Stimulated activated naive CD4-positive, alpha-beta T cell treated with Interleukin-2 at 50 U/mL for 16 hours (primary cell): ENCODE measurements around the gene TEAD1.

Source experiments
- DNase-seq: peaks from one replicate; lab custom pipeline; 2025; lab: John Stamatoyannopoulos, UW

Gene TEAD1

GRCh38 chr11:12673924-12674570, at the start of gene TEAD1:
TEAD1 (plus strand) TSS chr11:12674421.
- DNase-seq = peak; percentile 80

DNA sequence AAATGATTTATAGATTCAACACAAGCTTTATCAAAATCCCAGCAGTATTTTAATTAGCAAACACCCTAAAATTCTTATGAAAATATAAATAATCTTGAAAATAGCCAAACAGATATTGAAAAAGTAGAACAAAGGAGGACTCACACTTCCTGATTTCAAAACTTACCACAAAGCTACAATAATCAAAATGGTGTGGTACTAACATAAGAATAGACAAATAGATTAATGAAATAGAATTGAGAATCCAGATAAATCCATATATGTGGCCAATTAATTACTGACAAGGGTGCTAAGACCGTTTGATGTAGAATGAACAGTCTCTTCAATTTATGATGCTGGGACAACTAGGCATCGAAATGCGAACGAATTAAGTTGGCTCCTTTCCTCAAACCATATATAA, 49.6 kb upstream of the TEAD1 start:
- no peak for DNase-seq

DNA sequence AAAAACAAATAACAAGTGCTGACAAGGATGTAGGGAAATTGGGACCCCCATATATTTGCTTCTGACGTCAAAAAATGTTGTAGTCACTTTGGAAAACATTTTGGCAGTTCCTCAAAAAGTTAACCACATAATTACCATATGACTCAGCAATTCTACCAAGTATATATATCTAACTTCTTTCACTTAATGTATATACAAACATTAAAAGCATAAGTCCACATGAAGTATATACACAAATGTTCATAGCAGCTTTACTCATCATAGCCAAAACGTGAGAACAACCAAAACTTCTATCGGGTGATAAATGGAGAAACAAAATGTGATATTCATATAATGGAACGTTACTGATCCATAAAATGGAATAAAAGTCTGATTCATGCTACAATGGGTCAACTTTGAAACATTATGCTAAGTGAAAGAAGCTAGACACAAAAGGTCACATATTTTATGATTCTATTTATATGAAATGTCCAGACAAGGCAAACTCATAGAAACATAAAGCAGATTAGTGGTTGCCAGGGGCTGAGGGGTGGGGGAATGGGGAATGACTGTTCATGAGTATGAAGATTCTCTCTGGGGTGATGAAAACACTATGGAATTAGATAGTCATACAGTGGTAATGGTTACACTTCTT, 48.7 kb upstream of the TEAD1 start:
- DNase-seq = no peak

GRCh38 chr11:12626616-12627015, 47.6 kb upstream of the TEAD1 start:
- no peak for DNase-seq

GRCh38 chr11:12628314-12628713, 45.9 kb upstream of the TEAD1 start:
- no peak for DNase-seq

GRCh38 chr11:12629601-12630313, 44.5 kb upstream of the TEAD1 start:
- no peak for DNase-seq

- no peak for DNase-seq
Observed at GRCh38 chr11:12631651-12632050, 42.6 kb upstream of the TEAD1 start.

DNA sequence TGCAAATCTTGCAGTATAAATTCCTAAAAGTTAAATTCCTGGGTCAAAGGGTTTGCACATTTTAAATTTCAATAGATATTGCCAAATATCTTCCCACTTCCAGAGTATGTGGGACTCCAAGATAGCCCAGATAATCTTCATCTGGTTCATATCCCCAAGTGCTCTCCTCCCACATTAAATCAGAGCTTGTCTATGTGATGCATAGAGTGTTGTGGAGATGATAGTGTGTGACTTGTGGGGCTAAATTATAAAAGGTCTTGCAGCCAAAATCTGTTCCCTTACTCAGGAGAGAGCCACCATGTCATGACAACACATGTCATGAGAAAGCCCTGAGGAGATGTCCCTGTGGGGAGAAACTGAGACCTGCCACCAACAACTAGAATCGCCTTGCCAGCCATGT, 39.9 kb upstream of the TEAD1 start:
- no peak for DNase-seq

GRCh38 chr11:12636871-12637410, 37.3 kb upstream of the TEAD1 start:
- no peak for DNase-seq

GRCh38 chr11:12639388-12639787, 34.8 kb upstream of the TEAD1 start:
- DNase-seq = no peak

DNA sequence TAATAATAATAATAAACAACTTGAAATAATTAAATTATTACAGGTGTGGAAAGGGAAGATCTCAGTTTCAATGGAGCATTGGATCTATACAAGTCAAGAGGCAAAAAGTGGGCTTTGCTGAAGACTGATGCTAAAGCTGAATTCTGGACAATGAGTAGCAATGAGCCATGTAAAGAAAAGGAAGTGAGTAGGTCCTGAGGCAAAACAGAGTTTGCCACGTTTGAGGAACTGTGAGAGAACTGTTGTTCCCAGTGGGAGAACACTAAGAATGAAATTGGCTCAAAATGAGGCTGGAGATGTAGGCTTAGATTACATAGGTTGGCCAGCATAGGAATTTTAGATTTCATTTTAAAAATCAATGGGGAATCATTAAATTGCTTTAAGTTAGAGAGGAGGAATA, 33.9 kb upstream of the TEAD1 start:
- DNase-seq = no peak

DNA sequence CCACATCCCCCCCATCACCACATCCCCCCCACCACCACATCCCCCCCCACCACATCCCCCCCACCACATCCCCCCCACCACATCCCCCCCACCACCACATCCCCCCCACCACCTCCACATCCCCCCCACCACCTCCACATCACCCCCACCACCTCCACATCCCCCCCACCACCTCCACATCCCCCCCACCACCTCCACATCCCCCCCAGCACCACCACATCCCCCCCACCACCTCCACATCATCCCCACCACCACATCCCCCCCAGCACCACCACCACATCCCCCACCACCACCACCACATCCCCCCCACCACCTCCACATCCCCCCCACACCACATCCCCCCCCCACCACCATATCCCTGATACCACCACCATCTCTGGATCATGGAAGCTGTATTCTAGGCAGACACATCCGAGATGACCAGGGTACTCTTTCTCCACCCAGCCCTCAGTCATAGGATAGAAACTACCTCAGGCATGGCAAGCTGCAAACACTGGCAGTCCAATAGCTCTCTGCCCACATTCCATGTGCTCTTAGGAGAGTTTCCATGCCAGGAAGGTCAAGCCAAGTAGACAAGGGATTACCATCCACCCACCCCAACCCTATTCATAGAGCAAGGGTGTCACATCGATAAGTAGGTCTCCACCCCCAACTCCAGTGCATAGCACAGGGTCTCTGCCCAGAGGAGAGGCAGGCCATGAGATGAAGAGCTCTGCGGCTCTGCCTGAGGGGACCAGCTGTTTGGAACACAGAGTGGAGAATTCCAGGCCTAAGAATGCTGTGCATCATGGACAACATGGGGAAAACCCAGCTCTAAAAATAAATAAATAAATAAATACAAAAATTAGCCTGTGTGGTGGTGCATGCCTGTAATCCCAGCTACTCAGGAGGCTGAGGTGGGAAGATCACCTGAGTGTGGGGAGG, 33.0 kb upstream of the TEAD1 start:
- no peak for DNase-seq

GRCh38 chr11:12642040-12642439, 32.2 kb upstream of the TEAD1 start:
- DNase-seq = no peak

DNA sequence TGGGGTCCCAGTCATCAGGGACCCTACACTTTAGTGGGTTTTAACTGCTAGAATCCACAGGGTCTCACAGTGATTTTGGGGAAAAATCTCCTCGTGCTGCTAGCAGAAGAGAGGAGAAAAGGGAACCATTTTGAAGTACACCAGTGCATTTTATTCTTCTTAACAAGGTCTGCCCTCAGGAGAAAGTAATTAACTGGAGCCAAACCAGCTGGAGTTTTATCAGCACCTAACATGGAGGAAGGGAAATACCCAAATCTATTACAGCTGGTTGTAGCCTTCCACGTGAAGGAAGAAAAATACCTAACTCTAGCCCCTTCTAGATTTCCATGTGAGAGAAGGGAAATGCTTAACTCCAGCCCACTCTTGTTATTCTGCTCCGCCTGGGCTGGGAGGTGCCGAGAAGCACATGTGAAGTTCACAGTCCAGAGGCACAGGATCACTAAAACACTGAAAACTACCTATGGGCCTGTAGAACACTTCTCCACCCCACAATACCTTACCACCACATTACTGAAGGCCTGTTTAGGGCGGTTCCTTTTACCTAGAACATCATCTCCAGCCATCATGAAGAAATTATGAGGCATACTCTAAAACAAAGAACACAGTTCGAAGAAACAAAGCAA, 31.3 kb upstream of the TEAD1 start:
- DNase-seq = no peak

DNA sequence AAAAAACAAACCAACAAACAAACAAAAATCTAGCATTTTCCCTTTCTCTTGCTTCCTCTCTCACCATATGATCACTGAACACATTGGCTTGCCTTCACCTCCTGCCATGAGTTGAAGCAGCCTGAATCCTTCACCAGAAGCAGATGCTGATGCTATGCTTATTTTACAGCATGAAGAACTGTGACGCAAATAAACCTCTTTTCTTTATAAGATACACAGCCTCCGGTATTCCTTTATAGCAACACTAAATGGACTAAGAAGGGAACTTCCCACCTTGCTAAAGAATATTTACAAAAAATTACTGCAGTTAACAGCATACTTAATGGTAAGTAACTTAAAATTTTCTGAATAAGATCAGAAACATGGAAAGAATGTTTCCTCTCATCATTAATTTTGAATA, 27.7 kb upstream of the TEAD1 start:
- no peak for DNase-seq

DNA sequence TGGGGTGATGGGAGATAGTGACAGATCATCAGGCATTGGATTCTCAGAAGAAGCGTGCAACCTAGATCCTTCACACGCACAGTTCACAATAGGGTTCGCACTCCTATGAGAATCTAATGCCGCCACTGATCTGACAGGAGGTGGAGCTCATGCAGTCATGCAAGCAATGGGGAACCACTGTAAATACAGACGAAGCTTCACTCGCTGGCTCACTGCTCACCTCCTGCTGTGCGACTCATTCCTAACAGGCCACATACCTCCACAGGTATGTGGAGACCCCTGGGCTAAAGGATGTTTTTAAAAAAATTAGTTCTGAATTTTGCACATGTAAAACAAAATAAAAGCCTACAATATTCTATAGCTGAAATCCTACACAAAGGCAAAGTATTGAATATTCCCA, 20.5 kb upstream of the TEAD1 start:
- DNase-seq = no peak

GRCh38 chr11:12655842-12656241, 18.4 kb upstream of the TEAD1 start:
- no peak for DNase-seq

DNA sequence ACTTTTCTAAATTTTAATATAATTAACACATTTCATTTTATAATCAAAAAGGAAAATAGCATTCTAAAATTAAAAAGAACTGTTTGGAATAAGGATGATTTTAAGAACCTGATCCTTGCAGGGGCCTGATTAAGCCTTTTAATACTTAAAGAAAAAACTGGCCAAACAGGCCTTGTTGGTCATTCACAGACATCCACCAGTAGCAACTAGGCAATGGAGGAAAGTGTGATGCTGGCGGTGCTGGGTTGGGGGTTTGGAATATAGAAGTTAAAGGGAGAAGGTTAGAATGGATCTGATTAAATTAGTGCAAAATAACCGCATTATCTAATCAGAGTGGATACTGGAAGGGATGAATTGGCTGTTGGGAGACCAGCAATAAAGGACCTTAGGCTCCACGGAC, 16.9 kb upstream of the TEAD1 start:
- no peak for DNase-seq

DNA sequence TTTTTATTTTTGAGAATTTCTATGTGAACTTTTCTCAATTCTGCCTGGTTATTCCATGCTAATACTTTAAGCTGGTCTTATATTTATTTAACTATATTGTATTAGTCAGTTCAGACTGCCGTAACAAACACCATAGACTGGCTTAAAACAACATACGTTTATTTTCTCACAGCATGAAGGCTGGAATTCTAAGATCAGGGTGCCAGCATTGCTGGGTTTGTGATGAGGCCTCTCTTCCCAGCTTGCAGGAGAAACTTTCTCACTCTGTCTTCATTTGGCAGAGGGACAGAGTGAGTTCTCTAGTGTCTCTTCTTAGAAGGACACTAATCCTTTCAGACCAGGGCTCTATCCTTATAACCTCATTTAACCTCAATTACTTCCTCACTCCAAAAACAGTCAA, 16.2 kb upstream of the TEAD1 start:
- DNase-seq = no peak

DNA sequence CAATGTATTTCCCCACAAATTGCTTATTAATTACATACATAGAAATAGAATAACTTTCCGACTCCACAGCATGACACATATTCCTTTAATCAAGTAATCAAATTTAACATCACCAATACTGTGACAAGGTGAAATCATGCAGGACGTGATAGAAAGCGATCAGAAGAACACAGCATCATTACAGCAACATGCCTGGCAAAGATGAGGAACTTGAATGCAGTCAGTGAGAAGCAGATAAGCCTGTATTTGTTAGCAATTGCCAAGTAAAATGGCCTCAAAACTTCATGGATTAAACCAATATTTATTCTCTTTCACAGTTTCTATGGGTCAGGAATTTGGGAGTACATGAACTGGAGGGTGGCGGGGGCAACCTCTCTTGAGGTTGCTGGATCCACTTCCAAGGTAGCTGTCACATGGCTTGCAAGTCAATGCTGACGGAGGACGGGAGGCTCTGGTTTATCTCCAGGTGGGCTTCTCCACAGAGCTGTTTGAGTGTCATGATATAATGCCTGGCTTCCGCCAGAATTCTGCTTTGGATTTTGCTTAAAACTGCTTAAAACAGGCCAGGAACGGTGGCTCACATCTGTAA, 12.0 kb upstream of the TEAD1 start:
- no peak for DNase-seq

DNA sequence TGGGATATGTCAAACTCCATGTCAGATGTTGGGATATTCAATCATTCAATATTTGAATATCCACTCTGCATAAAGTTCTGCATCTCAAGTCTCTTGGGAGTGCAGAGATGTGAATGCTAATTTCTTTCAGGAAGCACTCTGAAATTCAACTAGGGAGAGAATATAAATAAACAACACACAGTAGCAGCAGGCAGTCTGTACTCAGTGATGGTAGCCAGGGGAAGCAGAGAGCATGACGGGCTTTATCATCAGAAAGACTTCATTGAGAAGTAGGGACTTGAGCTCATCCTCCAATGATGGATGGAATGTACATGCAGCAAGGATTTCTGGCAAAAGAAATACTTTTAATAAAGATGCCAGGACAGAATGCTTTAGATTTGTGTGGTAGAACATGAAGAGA, 9.8 kb upstream of the TEAD1 start:
- no peak for DNase-seq
